ENCODE data around the gene NMT1. TPM values are rescaled to one million over a fixed set of nuclear protein-coding genes. Genes with fewer than 3 reads are reported as not detected.
A peak's percentile ranks its signal among the peaks of the same experiment; 100 is the strongest.

Gene NMT1
- total RNA-seq, 1 donor from 2014 or later = 91.4 TPM

DNA sequence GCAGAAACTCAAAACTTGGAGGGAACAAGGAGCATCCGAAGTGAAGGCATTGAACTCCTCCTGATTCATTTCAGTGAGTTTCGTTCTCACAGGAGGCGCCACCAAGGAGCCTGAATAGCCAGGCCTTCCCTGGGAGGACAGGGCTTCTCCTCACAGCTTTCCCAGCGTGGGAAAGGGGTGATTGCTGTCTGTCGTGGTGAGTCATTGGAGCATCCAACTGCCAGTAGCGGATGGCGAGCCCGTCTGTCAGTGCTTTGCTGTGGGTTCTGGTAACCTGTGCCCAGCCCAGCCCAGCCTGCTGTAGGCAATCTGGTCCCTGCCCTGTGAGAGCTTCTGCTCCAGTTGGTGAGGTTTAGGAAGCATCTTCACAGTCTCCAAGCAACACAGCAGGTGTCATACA is 42.9 kb downstream of the NMT1 start:
- DNase-seq (ENCODE audit: low spot score) = no peak
- TF ChIP-seq, protein P1, sequence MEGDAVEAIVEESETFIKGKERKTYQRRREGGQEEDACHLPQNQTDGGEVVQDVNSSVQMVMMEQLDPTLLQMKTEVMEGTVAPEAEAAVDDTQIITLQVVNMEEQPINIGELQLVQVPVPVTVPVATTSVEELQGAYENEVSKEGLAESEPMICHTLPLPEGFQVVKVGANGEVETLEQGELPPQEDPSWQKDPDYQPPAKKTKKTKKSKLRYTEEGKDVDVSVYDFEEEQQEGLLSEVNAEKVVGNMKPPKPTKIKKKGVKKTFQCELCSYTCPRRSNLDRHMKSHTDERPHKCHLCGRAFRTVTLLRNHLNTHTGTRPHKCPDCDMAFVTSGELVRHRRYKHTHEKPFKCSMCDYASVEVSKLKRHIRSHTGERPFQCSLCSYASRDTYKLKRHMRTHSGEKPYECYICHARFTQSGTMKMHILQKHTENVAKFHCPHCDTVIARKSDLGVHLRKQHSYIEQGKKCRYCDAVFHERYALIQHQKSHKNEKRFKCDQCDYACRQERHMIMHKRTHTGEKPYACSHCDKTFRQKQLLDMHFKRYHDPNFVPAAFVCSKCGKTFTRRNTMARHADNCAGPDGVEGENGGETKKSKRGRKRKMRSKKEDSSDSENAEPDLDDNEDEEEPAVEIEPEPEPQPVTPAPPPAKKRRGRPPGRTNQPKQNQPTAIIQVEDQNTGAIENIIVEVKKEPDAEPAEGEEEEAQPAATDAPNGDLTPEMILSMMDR (IDR thresholded peaks at IDR 0.05) = no peak
- Mint-ChIP-seq H3K36me3 (ENCODE audit: low read depth) (peaks cover 29% of the 10 kb centered on the region), H3K27ac (ENCODE audit: unreplicated experiment) (no peak overlapping the region), H3K9me3 (ENCODE audit: low read depth) (no peaks in the 10 kb centered on the region), H3K4me3 (ENCODE audit: unreplicated experiment) (no peak overlapping the region), H3K4me1 (ENCODE audit: low read depth) (peaks cover 29% of the 10 kb centered on the region), H3K27me3 (ENCODE audit: low read depth) (no peaks in the 10 kb centered on the region)

DNA sequence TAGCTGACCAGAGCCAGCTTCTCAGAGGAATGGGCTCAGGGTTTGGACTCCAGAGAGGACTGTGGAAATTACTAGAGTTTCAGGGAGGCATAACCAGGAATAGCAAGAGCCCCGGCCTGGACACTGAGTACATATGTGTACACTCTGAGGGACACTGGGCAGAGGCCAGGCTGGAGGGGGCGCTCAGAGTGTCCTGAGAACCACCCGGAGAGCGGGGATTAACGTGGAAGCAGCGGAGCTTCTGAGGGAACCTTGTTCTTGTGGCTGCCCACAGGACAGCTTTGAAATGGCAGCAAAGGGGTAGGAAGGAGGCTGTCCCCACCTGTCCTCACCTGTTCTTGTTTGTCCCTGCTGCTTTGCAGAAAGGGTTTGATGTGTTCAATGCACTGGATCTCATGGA is 43.4 kb downstream of the NMT1 start:
- Mint-ChIP-seq H3K27ac (ENCODE audit: unreplicated experiment) (peak overlapping the region; percentile 54), H3K4me3 (ENCODE audit: unreplicated experiment) (no peak overlapping the region), H3K4me1 (ENCODE audit: low read depth) (peaks cover 26% of the 10 kb centered on the region), H3K27me3 (ENCODE audit: low read depth) (no peaks in the 10 kb centered on the region), H3K36me3 (ENCODE audit: low read depth) (peaks cover 26% of the 10 kb centered on the region), H3K9me3 (ENCODE audit: low read depth) (no peaks in the 10 kb centered on the region)
- DNase-seq (ENCODE audit: low spot score) = no peak
- TF ChIP-seq, protein P1 (IDR thresholded peaks at IDR 0.05) = no peak

DNA sequence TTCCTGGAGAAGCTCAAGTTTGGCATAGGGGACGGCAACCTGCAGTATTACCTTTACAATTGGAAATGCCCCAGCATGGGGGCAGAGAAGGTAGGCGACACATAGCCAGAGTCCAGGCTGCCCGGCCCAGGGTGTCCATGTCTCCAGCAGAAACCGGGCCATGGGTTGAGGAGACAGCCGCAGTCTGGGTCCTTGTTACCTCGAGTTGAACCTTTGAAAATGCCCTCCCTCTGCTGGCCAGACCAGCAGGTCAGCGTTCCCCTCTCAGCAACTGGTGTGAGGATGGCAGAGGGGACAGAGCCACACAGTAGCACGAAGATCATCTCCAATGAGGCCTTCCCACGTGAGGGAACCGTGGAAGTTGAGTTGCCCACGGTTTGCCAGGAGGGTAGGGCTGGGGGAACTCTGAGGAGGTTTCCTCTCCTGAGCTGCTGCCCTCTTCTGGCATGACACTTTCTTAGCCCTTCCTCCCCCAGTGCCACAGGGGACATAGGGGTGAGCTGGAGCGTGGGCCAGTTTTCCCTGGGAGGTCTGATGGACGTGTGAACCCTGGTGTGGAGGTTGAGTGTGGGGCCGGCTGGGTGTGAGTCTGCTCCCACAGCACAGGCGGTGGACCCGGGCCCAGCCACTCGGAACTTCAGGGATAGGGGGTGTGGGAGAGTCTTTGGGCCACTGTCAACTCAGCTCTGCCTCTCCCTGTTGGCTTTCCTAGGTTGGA is 43.9 kb downstream of the NMT1 start:
- Mint-ChIP-seq H3K9me3 (ENCODE audit: low read depth) (no peaks in the 10 kb centered on the region), H3K27me3 (ENCODE audit: low read depth) (no peaks in the 10 kb centered on the region), H3K27ac (ENCODE audit: unreplicated experiment) (no peak overlapping the region), H3K36me3 (ENCODE audit: low read depth) (peaks cover 26% of the 10 kb centered on the region), H3K4me1 (ENCODE audit: low read depth) (peaks cover 26% of the 10 kb centered on the region), H3K4me3 (ENCODE audit: unreplicated experiment) (no peak overlapping the region)
- no peak for DNase-seq (ENCODE audit: low spot score)
- TF ChIP-seq, protein P1 (IDR thresholded peaks at IDR 0.05) = peak; percentile 30

DNA sequence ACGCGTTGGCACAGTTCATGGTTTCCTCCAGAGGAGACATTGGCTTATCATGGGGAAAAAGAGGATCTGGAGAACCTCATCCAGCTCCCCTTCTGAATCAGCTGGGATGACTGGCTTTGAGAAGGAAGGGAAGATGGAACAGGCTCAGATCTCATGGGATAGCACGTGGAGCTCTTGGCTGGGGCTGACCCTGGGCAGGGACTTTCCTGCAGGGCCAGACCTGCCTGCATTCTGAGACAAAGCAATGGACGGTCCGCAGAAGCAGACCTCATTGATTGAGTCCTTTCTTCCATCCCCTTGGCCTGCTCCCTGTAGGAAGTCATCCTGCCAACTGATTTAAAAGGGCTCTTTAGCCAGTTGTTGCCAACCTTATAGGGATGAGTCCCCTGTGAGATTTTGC is 45.0 kb downstream of the NMT1 start:
- H3K27me3 Mint-ChIP-seq (ENCODE audit: low read depth) = no peaks in the 10 kb centered on the region
- no peak overlapping the region for H3K4me3 Mint-ChIP-seq (ENCODE audit: unreplicated experiment)
- H3K27ac Mint-ChIP-seq (ENCODE audit: unreplicated experiment) = no peak overlapping the region
- peaks cover 27% of the 10 kb centered on the region for H3K4me1 Mint-ChIP-seq (ENCODE audit: low read depth)
- TF ChIP-seq, protein P1 (IDR thresholded peaks at IDR 0.05) = no peak
- DNase-seq (ENCODE audit: low spot score) = no peak
- H3K36me3 Mint-ChIP-seq (ENCODE audit: low read depth) = peaks cover 26% of the 10 kb centered on the region
- H3K9me3 Mint-ChIP-seq (ENCODE audit: low read depth) = no peaks in the 10 kb centered on the region

DNA sequence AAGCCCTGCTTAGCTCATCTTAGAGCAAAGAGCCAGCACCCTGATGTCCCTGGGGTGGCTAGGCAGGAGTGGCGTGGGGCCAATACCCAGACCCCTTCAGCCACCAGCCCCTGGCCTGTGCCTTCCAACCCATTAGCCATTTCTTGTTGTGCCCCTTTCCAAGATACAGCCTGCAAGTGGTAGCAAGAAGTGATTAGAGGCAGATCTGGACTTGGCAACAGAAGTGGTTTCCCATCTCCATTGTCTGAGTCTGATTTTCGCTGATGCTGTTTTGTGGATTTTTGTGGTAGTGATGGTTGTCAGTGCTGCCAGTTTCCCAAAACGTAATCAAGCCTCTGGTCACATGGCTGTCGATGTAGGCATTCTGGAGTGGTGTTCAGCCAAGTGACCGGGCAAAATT is 45.5 kb downstream of the NMT1 start:
- Mint-ChIP-seq H3K27ac (ENCODE audit: unreplicated experiment) (no peak overlapping the region), H3K27me3 (ENCODE audit: low read depth) (no peaks in the 10 kb centered on the region), H3K9me3 (ENCODE audit: low read depth) (no peaks in the 10 kb centered on the region), H3K4me1 (ENCODE audit: low read depth) (peaks cover 27% of the 10 kb centered on the region), H3K36me3 (ENCODE audit: low read depth) (peaks cover 26% of the 10 kb centered on the region), H3K4me3 (ENCODE audit: unreplicated experiment) (no peak overlapping the region)
- TF ChIP-seq, protein P1 (IDR thresholded peaks at IDR 0.05) = no peak
- no peak for DNase-seq (ENCODE audit: low spot score)
